SHP77 treated with DMSO at 0.1 percent for 48 hours (cell line): ENCODE measurements around the gene ARHGAP42.
"Not testable (repeated sequence)": the region's sequence is repeated elsewhere in the genome, so short reads cannot be mapped to it uniquely, and the experiment has no call there.

ENCODE experiments used
- DNase-seq: peaks from one replicate; lab custom pipeline; 2025; lab: John Stamatoyannopoulos, UW

The ARHGAP42 gene

GRCh38 chr11:100965346-100965745 is 278.3 kb downstream of the ARHGAP42 start:
- no peak for DNase-seq

GRCh38 chr11:100966366-100966765 is 279.3 kb downstream of the ARHGAP42 start:
- no peak for DNase-seq

DNA sequence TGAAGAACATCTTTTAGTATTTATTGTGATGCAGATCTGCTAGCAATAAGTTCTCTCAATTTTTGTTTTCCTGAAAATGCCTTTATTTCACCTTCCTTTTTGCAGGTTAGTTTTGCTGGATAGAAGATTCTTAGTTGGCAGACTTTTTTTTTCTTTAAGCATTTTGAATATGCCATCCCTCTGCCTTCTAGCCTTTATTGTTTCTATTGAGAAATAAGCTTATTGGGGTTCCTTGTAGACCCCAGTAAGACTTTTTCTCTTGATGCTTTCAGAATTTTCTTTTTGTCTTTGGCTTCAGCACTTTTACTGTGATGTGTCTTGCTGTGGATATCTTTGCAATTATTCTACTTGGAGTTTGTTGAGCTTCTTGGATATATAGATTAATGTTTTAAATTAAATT is 281.9 kb downstream of the ARHGAP42 start:
- no peak for DNase-seq

DNA sequence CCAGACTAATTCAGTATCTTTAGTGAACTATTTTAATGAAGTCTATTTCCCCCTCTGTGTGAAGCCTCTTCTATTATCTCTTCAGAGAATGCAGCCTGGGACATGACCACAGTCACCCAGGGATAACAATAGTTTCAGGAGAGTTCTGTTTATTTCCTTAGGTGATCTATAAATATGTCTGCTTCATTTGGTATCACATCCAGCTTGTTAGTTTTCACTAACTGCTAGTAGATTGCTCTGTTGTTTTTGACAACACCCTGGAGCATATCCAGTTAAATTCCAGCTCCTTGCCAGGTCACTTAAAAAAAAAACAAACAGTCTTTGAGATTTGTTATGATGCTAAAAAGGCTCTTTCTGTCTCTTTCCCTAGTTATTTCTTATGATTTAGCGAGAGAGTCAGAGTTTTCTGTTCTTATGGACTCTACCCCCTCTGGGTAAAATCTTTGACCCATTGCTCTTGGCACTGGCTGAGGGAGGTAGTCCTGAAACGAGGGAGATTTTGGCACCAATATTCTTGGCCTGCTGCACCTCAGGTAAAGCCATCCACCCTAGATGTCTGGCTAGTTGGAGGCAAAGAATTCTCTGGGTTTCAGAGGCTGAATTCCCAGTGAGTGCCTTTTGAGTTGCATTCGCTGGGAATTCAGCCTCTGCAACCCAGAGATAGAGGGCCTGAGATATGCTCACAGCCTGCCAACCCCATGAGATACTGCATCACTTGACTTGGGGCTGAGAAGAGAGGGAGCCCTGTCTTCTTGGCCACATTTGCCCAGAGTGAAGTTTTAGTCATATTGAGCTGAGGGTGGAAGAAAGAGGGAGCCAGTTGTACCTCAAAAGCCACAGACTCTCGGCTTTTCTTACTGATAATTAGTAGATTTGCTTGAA is 283.4 kb downstream of the ARHGAP42 start:
- no peak for DNase-seq

- DNase-seq = no peak
Measured at GRCh38 chr11:100972046-100972445, 285.0 kb downstream of the ARHGAP42 start.

DNA sequence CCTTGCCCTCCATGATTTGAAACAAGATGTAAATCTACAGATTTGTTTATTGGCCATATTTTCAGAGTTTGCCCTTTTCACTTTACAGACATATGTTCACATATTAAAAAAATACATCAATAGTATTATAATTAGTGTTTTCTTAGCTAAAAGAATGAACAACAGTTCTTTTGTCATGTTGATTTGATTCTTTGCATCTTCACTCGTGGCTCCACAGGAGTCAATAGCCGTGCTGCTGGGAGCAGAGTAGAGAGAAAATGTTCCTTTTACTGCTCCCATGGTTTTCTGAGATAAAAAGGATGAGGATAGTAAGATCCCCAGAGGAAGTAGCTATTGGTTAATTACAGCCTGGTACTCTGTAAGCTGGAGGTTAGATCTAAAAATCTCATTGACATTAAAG is 291.4 kb downstream of the ARHGAP42 start:
- DNase-seq = no peak

- no peak for DNase-seq
Measured at GRCh38 chr11:100978939-100979338, 291.9 kb downstream of the ARHGAP42 start.

DNA sequence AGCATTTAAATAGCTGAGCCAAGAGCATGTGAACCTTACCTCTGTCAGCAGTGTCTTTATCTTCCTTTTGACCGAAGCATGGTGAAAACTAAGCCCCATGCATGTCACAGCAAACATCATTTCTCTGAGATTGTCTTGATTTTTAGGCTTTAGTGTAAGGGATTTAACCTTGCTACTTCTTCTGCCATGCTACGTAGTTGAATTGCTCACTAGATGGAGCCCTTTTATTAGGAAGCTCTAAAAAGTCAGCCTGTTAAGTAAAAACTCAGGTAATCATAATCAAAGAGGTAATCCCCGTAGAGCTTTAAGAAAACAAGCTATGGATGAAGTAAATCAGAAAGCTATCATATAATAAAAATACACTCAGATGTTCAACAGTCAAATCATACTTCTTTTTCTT is 293.1 kb downstream of the ARHGAP42 start:
- no peak for DNase-seq

- no peak for DNase-seq
Measured at GRCh38 chr11:100981196-100981824, 294.2 kb downstream of the ARHGAP42 start.

GRCh38 chr11:100984668-100985067 is 297.6 kb downstream of the ARHGAP42 start:
- no peak for DNase-seq

DNA sequence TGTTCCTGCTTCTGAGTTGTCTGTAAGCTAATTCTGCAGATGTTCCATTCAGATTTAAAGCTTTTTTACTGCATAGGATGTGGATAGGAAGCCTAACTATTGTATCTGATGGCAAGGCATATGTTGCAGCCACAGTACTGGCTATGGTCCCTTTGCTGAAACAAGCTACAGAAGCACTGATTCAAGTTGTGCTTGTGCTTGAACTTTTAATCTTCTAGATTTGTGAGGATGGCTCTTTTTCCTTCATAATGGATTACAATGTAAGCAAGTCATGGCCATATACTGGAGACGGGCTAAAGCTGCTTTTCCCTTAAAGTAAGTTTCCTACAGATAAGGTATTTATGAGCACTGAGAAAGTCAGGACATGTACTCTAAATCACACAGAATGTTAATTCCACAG is 303.8 kb downstream of the ARHGAP42 start:
- DNase-seq = no peak

GRCh38 chr11:100991541-100991940 is 304.5 kb downstream of the ARHGAP42 start:
- no peak for DNase-seq

- DNase-seq = no peak
Measured at GRCh38 chr11:100994966-100995365, 307.9 kb downstream of the ARHGAP42 start.

DNA sequence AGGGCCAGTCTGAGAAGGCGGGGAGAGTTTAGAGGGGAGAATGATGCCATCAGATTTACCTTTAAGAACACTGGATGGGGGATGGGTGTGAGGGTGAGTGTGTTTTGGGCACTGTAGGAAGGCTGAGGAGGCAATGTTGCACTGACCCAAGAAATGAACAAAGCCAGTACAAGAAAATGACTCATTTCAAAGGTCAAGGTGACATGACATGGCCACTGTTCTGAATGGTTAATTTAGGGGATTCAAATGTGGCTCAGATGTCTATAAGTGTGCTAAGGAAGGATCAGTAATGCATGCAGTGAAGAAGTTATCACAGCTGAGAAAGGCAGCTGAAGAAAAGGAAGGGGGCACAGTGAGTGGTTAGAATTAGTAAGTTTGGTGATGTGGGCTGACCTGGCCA is 312.7 kb downstream of the ARHGAP42 start:
- no peak for DNase-seq

DNA sequence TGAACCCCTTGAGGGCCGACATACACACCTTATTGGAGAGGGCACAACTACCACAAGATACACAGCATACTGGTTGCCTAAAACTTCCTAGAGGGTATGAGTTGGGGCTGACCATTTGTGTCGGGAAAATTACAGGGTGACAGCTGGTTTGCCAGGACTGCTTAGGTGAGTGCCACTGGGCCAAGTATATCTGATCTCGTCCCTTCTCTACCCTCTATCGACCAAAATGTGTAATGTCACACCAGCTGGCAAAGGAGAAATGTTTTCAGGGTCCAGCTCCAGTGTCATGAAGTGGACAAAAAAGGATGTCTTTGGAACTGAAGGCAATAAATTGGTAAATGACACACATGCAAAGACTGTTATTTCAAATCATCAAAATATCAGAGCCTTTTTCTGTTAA is 316.4 kb downstream of the ARHGAP42 start:
- DNase-seq = no peak

DNA sequence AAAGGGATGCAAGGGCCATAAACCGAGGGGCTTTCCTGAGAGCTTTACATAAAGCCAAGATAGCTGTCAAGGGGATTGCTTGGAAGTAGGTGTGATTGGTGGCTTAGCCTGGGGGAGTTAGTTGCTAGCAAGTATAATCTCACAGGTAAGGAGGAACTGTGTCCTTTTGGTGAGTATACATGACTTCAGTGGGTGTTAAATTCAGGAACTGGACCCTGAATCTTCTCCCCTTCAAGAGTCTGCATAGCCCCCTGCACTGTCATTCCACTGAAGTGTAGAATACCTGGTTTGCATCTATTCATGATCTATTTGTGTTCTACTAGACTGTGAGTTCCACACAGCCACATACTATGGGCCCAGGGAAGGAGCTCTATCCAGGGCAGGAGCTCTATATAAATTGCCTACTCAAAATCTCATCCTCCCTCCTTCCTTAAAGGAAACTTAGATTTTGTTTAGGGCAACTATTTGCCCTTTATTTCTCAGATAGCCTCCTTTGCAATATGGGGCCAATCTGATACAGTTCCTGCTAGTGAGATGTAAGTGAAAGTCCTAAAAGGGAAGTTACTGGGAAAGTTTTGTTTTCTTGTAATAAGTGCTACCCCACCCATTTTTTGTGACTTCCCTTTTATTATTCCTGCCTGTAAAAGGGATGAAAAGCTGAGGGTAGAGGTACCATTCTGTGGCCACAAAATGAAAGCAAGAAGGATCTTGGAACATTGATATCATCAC is 322.0 kb downstream of the ARHGAP42 start:
- DNase-seq = no peak

GRCh38 chr11:101009690-101010055 is 322.6 kb downstream of the ARHGAP42 start:
- DNase-seq = no peak

GRCh38 chr11:101010899-101011298 is 323.8 kb downstream of the ARHGAP42 start:
- no peak for DNase-seq

DNA sequence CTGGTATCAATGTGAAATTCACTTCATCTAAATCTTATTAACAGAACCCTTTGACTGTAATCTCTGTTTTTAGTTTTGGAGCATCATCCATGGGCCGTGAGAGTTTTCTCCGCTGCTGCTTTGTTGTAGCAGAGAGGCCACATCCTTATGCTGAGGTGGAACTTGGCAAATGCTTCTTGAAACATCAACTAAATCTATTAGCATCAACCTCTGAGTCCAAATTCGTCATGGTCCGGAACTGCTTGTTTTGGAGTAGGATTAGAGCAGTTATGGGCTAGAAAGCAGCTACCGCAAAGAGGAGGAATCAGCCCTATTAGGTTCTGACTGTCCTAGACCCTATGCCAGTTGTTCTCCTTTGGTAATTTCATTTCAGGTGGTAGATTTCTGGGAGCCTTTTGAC is 324.8 kb downstream of the ARHGAP42 start:
- no peak for DNase-seq

GRCh38 chr11:101013702-101014101 is 326.6 kb downstream of the ARHGAP42 start:
- not testable (repeated sequence) for DNase-seq

DNA sequence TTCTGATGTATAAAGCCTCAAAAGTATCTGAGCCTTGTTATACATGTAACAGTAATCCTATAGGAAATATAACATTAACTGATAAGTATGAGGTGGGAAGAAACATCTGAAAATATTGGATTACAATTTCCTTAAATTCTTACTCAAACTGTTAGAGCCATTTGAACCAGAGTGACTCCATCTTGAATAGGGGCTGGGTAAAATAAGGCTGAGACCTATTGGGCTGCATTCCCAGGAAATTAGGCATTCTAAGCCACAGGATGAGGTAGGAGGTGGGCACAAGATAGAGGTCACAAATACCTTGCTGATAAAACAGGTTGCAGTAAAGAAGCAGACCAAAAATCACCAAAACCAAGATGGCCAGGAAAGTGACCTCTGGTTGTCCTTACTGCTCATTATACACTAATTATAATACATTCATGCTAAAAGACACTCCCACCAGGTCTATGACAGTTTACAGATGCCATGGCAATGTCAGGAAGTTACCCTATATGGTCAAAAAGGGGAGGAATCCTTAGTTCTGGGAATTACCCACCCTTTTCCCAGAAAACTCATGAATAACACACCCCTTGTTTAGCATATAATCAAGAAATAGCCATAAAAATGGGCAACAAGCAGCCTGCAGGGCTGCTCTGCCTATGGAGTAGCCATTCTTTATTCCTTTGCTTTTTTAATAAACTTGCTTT is 327.7 kb downstream of the ARHGAP42 start:
- no peak for DNase-seq

DNA sequence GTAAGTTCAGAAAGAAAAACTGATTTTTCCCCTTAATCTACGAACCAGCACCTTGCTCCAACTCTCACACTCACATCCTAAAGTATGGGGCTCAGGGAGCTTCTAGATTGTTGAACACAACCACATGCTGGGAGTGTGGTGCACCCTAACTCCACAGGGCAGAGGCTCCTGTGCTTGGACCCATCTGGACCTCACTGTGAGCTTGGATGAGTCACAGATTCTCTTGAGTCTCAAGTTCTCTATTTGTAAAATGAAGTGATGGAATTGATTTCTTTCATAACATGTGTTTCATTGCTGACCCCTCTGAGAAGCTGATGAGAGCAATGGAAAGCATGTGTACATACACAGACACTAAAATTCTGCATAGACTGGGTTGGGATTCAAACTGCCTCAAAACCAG is 332.8 kb downstream of the ARHGAP42 start:
- DNase-seq = no peak
